Peyer's patch (tissue), 4 donors: ENCODE measurements around the gene UBR2.

Experiments
- CTCF ChIP-seq, 6 experiments: fragments of 450-650 bp in 4 of 6; fragments of 200-600 bp in 2 of 6; sonication (generic) in 1 of 6; IDR thresholded peaks; one replicate each; pipeline ENCODE4 v1.5.1; 2017 to 2019; ENCODE audit warnings: antibody characterized with exemption in 6 of 6, mild to moderate bottlenecking in 3 of 6, moderate library complexity in 1 of 6
- POLR2A ChIP-seq, 2 donors: fragments of 450-650 bp; IDR thresholded peaks; one replicate each; pipeline ENCODE4 v1.5.1; 2017; ENCODE audit warnings: antibody characterized with exemption in 2 of 2, mild to moderate bottlenecking in 2 of 2, moderate library complexity in 2 of 2

GRCh38 chr6:42664718-42665117, 100.9 kb downstream of the UBR2 start:
- no peak for TF ChIP-seq CTCF (IDR thresholded peaks at IDR 0.05)
- TF ChIP-seq POLR2A (IDR thresholded peaks at IDR 0.05): no peak
